KMS-11 (cell line): Measurements from ENCODE around the gene MAP3K7.

Experiments
- H2AFZ ChIP-seq: fragments of 200-600 bp; sonication (generic); 2 replicates; pipeline ENCODE4 v1.6.1; 2016; ENCODE audit warnings: antibody characterized with exemption, mixed run types, low read depth
- H3K27ac ChIP-seq: fragments of 200-600 bp; sonication (generic); 2 replicates; pipeline ENCODE4 v1.6.1; 2016; ENCODE audit warnings: mild to moderate bottlenecking, mixed run types
- H3K27me3 ChIP-seq: fragments of 200-600 bp; sonication (generic); 2 replicates; pipeline ENCODE4 v1.6.1; 2017; ENCODE audit warnings: mild to moderate bottlenecking, low read depth, mixed run types, moderate library complexity; ENCODE audit not compliant: insufficient read depth
- H3K36me3 ChIP-seq: fragments of 200-600 bp; sonication (generic); 2 replicates; pipeline ENCODE4 v1.6.1; 2017; ENCODE audit warnings: mild to moderate bottlenecking, mixed run types; ENCODE audit not compliant: insufficient read depth
- H3K4me1 ChIP-seq: fragments of 200-600 bp; sonication (generic); 2 replicates; pipeline ENCODE4 v1.6.1; 2016; ENCODE audit warnings: mild to moderate bottlenecking, low read depth, mixed run types; ENCODE audit not compliant: poor library complexity, severe bottlenecking
- H3K4me2 ChIP-seq: fragments of 200-600 bp; sonication (generic); 2 replicates; pipeline ENCODE4 v1.7.0; 2016; ENCODE audit warnings: mild to moderate bottlenecking, mixed run types
- H3K4me3 ChIP-seq: fragments of 200-600 bp; sonication (generic); IDR thresholded peaks from 2 replicates; pipeline ENCODE4 v1.6.1; 2017; ENCODE audit warnings: low read depth, low read length, mixed read lengths; ENCODE audit not compliant: insufficient read depth
- H3K79me2 ChIP-seq: fragments of 200-600 bp; sonication (generic); 2 replicates; pipeline ENCODE4 v1.6.1; 2016; ENCODE audit warnings: low read depth, mixed run types; ENCODE audit not compliant: insufficient read depth
- H3K9ac ChIP-seq: fragments of 200-600 bp; sonication (generic); 2 replicates; pipeline ENCODE4 v1.6.1; 2016; ENCODE audit warnings: mild to moderate bottlenecking, mixed run types
- H4K20me1 ChIP-seq: fragments of 200-600 bp; sonication (generic); 2 replicates; pipeline ENCODE4 v1.6.1; 2016; ENCODE audit warnings: mild to moderate bottlenecking, mixed run types; ENCODE audit not compliant: insufficient read depth
- CTCF ChIP-seq: fragments of 200-600 bp; sonication (generic); conservative IDR thresholded peaks from 2 replicates; pipeline ENCODE4 v1.6.1; 2017; ENCODE audit warnings: low read depth, mild to moderate bottlenecking, antibody characterized with exemption, low read length, moderate library complexity, mixed read lengths

Gene MAP3K7

GRCh38 chr6:90484903-90485302 is 102.0 kb downstream of the MAP3K7 start:
- no peak for TF ChIP-seq CTCF
- Histone ChIP-seq H3K4me3 (no peak overlapping the region), H3K9ac (no peak overlapping the region), H3K4me2 (no peak overlapping the region), H4K20me1 (no peaks in the 10 kb centered on the region), H3K27ac (no peak overlapping the region), H3K79me2 (no peaks in the 10 kb centered on the region), H3K36me3 (no peaks in the 10 kb centered on the region), H3K27me3 (no peaks in the 10 kb centered on the region), H3K4me1 (no peaks in the 10 kb centered on the region), H2AFZ (no peak overlapping the region)

- Histone ChIP-seq H3K27ac (no peak overlapping the region), H3K4me1 (no peaks in the 10 kb centered on the region), H3K36me3 (no peaks in the 10 kb centered on the region), H4K20me1 (no peaks in the 10 kb centered on the region), H2AFZ (no peak overlapping the region), H3K4me3 (no peak overlapping the region), H3K9ac (no peak overlapping the region), H3K27me3 (no peaks in the 10 kb centered on the region), H3K79me2 (no peaks in the 10 kb centered on the region), H3K4me2 (no peak overlapping the region)
- TF ChIP-seq CTCF, result no peak
Measured at GRCh38 chr6:90484385-90484784, 102.5 kb downstream of the MAP3K7 start.

GRCh38 chr6:90483956-90484355 is 102.9 kb downstream of the MAP3K7 start:
- Histone ChIP-seq H3K27ac (no peak overlapping the region), H3K36me3 (no peaks in the 10 kb centered on the region), H3K4me1 (peaks cover 3% of the 10 kb centered on the region), H3K9ac (no peak overlapping the region), H3K27me3 (no peaks in the 10 kb centered on the region), H2AFZ (no peak overlapping the region), H3K4me2 (no peak overlapping the region), H3K4me3 (no peak overlapping the region), H4K20me1 (no peaks in the 10 kb centered on the region), H3K79me2 (no peaks in the 10 kb centered on the region)
- TF ChIP-seq CTCF, result no peak

- Histone ChIP-seq H3K27ac (no peak overlapping the region), H3K79me2 (no peaks in the 10 kb centered on the region), H3K4me3 (no peak overlapping the region), H2AFZ (no peak overlapping the region), H4K20me1 (no peaks in the 10 kb centered on the region), H3K4me2 (no peak overlapping the region), H3K4me1 (peaks cover 10% of the 10 kb centered on the region), H3K36me3 (no peaks in the 10 kb centered on the region), H3K9ac (no peak overlapping the region), H3K27me3 (no peaks in the 10 kb centered on the region)
- TF ChIP-seq CTCF, result no peak
Measured at GRCh38 chr6:90483116-90483839, 103.6 kb downstream of the MAP3K7 start.
